GM19351 (cell line): ENCODE data around the gene ZIC1.

Source experiments
- ATAC-seq: cut with Tn5 transposase; IDR thresholded peaks from one replicate; pipeline ENCODE4 v1.9.1; 2021; ENCODE audit warnings: mild to moderate bottlenecking, moderate library complexity; ENCODE audit not compliant: unreplicated experiment

Gene ZIC1

DNA sequence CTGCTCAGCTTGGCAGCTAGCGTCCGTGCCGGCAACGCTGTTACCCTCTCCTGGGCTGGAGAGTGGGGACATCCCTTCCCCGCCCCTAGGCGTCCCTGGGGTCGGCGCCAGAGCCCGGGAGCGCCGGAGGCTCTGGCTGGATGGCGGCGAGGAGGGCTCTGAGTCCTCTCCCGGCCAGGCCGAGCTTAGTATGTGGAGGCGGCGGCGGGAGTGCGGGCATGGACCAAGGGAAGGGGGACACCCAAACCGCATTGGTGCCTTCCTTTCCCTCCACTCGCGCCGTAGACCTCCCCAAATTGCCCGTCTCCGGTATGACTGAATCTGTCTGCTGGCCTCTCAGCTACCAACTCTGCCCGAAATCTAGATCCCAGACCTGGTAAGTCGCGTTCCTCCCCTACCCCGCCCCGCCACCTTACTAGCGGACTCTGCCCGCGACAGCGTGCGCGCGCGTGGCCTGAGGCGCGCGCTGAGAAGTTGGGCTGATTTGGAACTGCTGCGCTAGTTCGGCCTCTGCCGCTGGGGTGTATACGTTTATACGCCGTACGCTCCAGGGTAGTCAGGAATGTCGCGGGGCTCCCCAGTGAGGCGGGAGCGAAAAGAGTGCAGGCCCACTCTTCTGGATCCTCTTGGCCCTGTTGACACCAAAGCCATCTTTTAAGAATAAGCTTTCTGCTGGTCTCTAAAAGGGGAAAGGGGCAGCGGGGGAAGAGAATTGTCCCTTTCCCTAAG, 12.2 kb downstream of the ZIC1 start:
- no peak for ATAC-seq

GRCh38 chr3:147422196-147422595, 13.0 kb downstream of the ZIC1 start:
- no peak for ATAC-seq

DNA sequence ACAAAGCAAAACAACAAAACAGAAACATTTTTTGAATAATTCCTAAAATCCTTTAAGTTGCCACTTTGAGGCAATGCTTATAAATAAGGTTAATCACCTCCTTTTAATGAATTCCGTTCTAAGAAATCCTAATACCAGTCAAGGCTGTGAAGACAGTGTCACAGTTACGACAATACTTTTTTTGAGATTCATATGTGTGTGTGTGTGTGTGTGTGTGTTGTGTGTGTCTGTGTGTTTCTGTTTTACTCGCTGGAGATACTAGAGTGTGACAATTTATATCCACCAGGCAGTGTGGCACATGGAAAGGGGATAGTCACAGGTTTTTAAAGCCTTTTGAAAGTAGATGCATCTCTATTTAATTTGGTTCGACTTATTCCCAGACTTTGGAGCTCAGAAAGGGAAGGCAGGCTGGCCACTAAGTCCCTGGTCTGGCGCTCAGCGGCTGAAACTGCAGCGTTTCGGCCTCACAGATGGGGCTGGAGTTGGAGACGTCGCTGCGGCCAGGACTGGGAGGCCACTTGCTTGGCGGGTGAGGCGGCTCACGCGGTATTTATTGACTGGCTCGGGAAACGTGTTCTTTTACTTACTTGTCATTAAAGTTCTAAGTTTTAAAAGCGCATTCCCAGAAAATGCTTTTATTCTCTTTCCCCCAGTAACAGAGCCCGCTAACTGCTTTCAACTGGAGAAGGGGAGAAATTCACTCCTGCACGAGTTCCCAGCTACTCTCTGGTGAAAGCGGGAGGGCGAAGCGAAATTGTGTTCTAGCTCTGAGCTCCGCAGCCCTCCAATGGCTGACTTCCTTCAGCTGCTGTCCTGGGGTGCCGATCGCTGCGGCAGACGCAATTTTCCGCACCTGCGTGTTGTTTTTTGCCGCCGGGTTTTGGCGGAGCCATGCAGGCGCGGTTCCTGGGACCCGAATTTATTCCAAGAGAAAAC, 13.7 kb downstream of the ZIC1 start:
- no peak for ATAC-seq

GRCh38 chr3:147423537-147423797, 14.3 kb downstream of the ZIC1 start:
- no peak for ATAC-seq

GRCh38 chr3:147423798-147424580, 14.8 kb downstream of the ZIC1 start:
- ATAC-seq: no peak

GRCh38 chr3:147424581-147425387, 15.6 kb downstream of the ZIC1 start:
- ATAC-seq: no peak

- no peak for ATAC-seq
These were observed 16.3 kb downstream of the ZIC1 start for GRCh38 chr3:147425388-147425850.

- no peak for ATAC-seq
These were observed 17.8 kb downstream of the ZIC1 start for GRCh38 chr3:147426931-147427330.

GRCh38 chr3:147427746-147428145, 18.6 kb downstream of the ZIC1 start:
- ATAC-seq: no peak

GRCh38 chr3:147428326-147428725, 19.2 kb downstream of the ZIC1 start:
- no peak for ATAC-seq

DNA sequence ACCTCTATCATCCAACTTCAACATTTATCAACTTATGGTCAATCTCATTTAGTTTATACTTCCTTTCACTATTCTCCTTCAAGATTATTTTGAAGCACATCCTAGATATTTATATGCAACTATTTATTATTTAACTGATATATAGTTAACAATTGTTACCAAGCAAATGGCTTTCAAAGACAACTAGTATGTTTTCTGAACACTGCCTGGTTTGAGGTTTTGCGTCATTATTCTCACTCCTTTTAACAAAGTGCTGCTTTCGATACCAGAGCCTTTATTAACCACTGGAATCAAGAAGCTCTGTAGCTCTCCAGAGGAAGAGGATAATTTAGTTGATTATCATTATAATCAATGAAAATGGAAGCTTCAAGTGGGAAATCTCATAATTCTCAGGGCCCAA, 19.6 kb downstream of the ZIC1 start:
- ATAC-seq: no peak

DNA sequence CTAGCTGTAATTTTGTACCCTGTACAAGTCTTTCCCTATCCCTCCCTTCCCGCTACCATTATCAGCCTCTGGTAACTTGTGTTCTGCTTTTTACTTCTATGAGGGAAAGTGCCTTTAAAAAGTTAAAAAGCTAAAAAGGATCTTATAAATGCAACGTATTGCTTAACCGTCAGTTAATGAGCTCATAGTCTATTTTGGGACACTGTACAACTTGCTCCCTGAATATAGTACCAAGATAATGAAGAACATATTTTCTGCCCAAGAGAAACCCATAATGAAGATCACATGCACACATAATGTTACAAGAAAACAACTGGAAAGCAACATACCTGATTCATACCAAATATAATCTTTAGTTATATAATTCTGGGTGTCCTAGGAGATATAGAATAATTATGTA, 22.6 kb downstream of the ZIC1 start:
- no peak for ATAC-seq

GRCh38 chr3:147447224-147447623, 38.1 kb downstream of the ZIC1 start:
- ATAC-seq: no peak

DNA sequence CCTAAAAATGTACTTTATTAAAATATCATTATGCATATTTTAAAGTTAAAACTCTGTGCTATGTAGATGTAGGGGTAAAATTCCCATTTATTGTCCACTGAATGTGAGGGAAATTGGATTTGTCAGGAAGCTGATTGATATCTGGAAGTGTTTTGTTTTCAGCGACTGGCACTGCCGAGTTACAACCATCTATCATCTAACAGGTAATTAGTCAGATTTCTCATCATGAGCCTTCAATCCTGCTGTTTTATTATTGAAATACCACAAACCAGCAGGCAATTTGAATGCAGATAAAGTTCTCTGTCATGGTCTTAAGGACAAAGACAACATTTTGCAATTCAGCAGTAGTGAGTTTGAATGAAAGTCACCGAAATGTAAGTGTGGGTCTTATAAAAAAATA, 40.5 kb downstream of the ZIC1 start:
- ATAC-seq: no peak

DNA sequence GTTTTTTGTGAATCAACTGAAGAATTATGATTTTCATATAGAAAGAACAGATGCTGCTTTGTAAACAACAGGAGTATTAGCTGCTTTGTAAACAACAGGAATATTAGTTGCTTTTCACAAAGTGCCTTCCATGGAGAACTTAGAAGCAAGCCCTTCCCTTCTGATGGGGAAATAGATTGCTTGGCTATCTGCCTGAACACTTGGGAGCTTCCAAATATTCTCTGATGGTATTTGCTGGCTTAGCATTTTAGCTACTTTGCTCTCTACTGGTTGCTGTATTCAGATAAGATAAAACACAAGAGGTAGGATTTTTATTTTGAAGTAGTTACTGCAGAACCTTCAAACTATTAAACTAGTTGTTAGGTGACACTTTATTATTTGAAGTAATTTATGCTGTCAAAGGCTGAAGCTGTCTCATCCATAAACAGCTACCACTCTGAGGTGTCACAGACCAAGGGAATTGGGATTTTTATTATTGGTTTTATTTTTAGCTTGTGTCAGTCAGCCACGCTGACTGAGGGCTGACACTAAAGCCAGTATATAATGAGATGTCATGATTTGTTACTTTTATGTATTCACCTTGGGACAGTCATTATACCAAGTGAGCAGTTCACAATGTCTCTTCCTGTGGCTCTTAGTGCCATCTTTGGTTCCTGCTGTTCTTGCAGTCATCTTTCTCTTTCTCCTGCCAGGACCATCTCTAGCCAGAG, 50.0 kb downstream of the ZIC1 start:
- no peak for ATAC-seq

DNA sequence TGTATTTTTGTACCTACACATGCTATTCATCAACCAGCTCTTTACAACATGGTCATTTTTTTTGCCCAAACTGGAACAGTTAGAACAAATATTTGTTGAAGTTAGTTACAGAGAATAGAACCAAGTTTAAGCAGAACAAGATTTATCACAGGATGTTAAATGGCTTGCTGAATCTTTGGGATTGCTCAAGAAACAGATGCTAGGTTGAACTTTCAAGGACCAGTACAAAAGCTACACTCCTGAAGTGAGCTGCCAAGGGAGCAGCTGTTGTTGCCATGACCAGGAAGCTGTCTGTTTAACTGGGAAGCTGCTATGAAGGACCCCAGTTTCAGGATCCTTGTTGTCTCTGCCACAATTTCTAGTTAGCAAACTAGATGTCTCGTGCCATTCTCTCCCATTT, 53.7 kb downstream of the ZIC1 start:
- ATAC-seq: no peak
